Stimulated activated naive B cell treated with anti-CD40 and anti-IgM and Interleukin-4, amounts not matched to agents 10 μg/mL and 1 μg/mL and 100 μg/mL, for 72 hours (primary cell): ENCODE results near the gene RGS5.

Experiments used
- ATAC-seq, 2 donors: fragments of 150-1000 bp; cut with Tn5 transposase; replicated peaks; 2 replicates each; pipeline ENCODE4 v1.10.0; 2021; ENCODE audit warnings: moderate library complexity in 1 of 2
- DNase-seq: peaks from one replicate; pipeline ENCODE4 v3.0.0; 2021
- H3K27ac Mint-ChIP-seq: one replicate; pipeline ENCODE4 v1.8.0; 2022; ENCODE audit warnings: mild to moderate bottlenecking, mixed read lengths
- H3K27me3 Mint-ChIP-seq, 2 donors: one replicate each; pipeline ENCODE4 v1.8.0; 2022; ENCODE audit warnings: mixed read lengths in 2 of 2
- H3K36me3 Mint-ChIP-seq, 2 donors: one replicate each; pipeline ENCODE4 v1.8.0; 2022; ENCODE audit warnings: mixed read lengths in 2 of 2, mild to moderate bottlenecking in 1 of 2
- H3K4me1 Mint-ChIP-seq, 2 donors: one replicate each; pipeline ENCODE4 v1.8.0; 2022; ENCODE audit warnings: mixed read lengths in 2 of 2, mild to moderate bottlenecking in 1 of 2
- H3K4me3 Mint-ChIP-seq, 2 donors: one replicate each; pipeline ENCODE4 v1.8.0; 2022; ENCODE audit warnings: mild to moderate bottlenecking in 2 of 2, mixed read lengths in 2 of 2, moderate library complexity in 1 of 2
- H3K9me3 Mint-ChIP-seq, 2 donors: one replicate each; pipeline ENCODE4 v1.8.0; 2022; ENCODE audit warnings: mixed read lengths in 2 of 2, mild to moderate bottlenecking in 1 of 2

The RGS5 gene

GRCh38 chr1:163201906-163202305 lies 810 bp downstream of the RGS5 start:
- no peaks in the 10 kb centered on the region for H3K36me3 Mint-ChIP-seq
- ATAC-seq = no peak
- no peaks in the 10 kb centered on the region for H3K9me3 Mint-ChIP-seq
- no peaks in the 10 kb centered on the region for H3K4me1 Mint-ChIP-seq
- no peak overlapping the region for H3K4me3 Mint-ChIP-seq
- DNase-seq = no peak
- H3K27me3 Mint-ChIP-seq = no peaks in the 10 kb centered on the region
- no peak overlapping the region for H3K27ac Mint-ChIP-seq

GRCh38 chr1:163197022-163197421 lies 5.7 kb downstream of the RGS5 start:
- DNase-seq = no peak
- no peaks in the 10 kb centered on the region for H3K36me3 Mint-ChIP-seq
- no peak overlapping the region for H3K4me3 Mint-ChIP-seq
- no peaks in the 10 kb centered on the region for H3K9me3 Mint-ChIP-seq
- no peak overlapping the region for H3K27ac Mint-ChIP-seq
- no peaks in the 10 kb centered on the region for H3K4me1 Mint-ChIP-seq
- H3K27me3 Mint-ChIP-seq = peaks cover 0 to 3% of the 10 kb centered on the region in 2 donors
- no peak for ATAC-seq

GRCh38 chr1:163196449-163196787 lies 6.3 kb downstream of the RGS5 start:
- Mint-ChIP-seq H3K4me1 (peaks cover 0 to 3% of the 10 kb centered on the region in 2 donors), H3K9me3 (no peaks in the 10 kb centered on the region), H3K27me3 (peaks cover 0 to 3% of the 10 kb centered on the region in 2 donors), H3K4me3 (no peak overlapping the region), H3K27ac (no peak overlapping the region), H3K36me3 (no peaks in the 10 kb centered on the region)
- no peak for ATAC-seq
- DNase-seq = no peak

- H3K9me3 Mint-ChIP-seq = no peaks in the 10 kb centered on the region
- peaks cover 0 to 3% of the 10 kb centered on the region in 2 donors for H3K27me3 Mint-ChIP-seq
- H3K36me3 Mint-ChIP-seq = no peaks in the 10 kb centered on the region
- no peak overlapping the region for H3K27ac Mint-ChIP-seq
- DNase-seq (no peak), ATAC-seq (no peak)
- H3K4me1 Mint-ChIP-seq = peaks cover 0 to 7% of the 10 kb centered on the region in 2 donors
- H3K4me3 Mint-ChIP-seq = no peak overlapping the region
These were observed 6.8 kb downstream of the RGS5 start for GRCh38 chr1:163195728-163196448.

- peaks cover 7 to 9% of the 10 kb centered on the region in 2 donors for H3K27me3 Mint-ChIP-seq
- no peaks in the 10 kb centered on the region for H3K9me3 Mint-ChIP-seq
- H3K36me3 Mint-ChIP-seq = no peaks in the 10 kb centered on the region
- no peak overlapping the region for H3K27ac Mint-ChIP-seq
- DNase-seq (no peak), ATAC-seq (peak; percentile 53 to 63)
- peaks cover 0 to 7% of the 10 kb centered on the region in 2 donors for H3K4me1 Mint-ChIP-seq
- no peak overlapping the region for H3K4me3 Mint-ChIP-seq
These were observed 11.4 kb downstream of the RGS5 start for GRCh38 chr1:163191301-163191700.

GRCh38 chr1:163188947-163189346 lies 13.8 kb downstream of the RGS5 start:
- ATAC-seq (no peak), DNase-seq (no peak)
- Mint-ChIP-seq H3K27me3 (peaks cover 12 to 16% of the 10 kb centered on the region in 2 donors), H3K9me3 (no peaks in the 10 kb centered on the region), H3K4me1 (peaks cover 0 to 7% of the 10 kb centered on the region in 2 donors), H3K36me3 (no peaks in the 10 kb centered on the region), H3K4me3 (no peak overlapping the region), H3K27ac (no peak overlapping the region)

- H3K4me3 Mint-ChIP-seq = no peak overlapping the region
- no peak for ATAC-seq
- H3K36me3 Mint-ChIP-seq = no peaks in the 10 kb centered on the region
- peaks cover 15 to 17% of the 10 kb centered on the region in 2 donors for H3K27me3 Mint-ChIP-seq
- no peaks in the 10 kb centered on the region for H3K9me3 Mint-ChIP-seq
- peaks cover 0 to 7% of the 10 kb centered on the region in 2 donors for H3K4me1 Mint-ChIP-seq
- no peak overlapping the region for H3K27ac Mint-ChIP-seq
- no peak for DNase-seq
These were observed 14.9 kb downstream of the RGS5 start for GRCh38 chr1:163187849-163188248.

GRCh38 chr1:163186862-163187261 lies 15.9 kb downstream of the RGS5 start:
- no peaks in the 10 kb centered on the region for H3K36me3 Mint-ChIP-seq
- no peak for DNase-seq
- H3K27ac Mint-ChIP-seq = no peak overlapping the region
- no peak for ATAC-seq
- H3K4me3 Mint-ChIP-seq = no peak overlapping the region
- H3K9me3 Mint-ChIP-seq = no peaks in the 10 kb centered on the region
- peaks cover 0 to 7% of the 10 kb centered on the region in 2 donors for H3K4me1 Mint-ChIP-seq
- peaks cover 15 to 17% of the 10 kb centered on the region in 2 donors for H3K27me3 Mint-ChIP-seq

- Mint-ChIP-seq H3K9me3 (no peaks in the 10 kb centered on the region), H3K27ac (no peak overlapping the region), H3K4me1 (no peaks in the 10 kb centered on the region), H3K4me3 (no peak overlapping the region), H3K27me3 (peaks cover 11 to 17% of the 10 kb centered on the region in 2 donors), H3K36me3 (no peaks in the 10 kb centered on the region)
- no peak for ATAC-seq
- DNase-seq = no peak
These were observed 20.3 kb downstream of the RGS5 start for GRCh38 chr1:163182330-163182949.

GRCh38 chr1:163178628-163179027 lies 24.1 kb downstream of the RGS5 start:
- H3K9me3 Mint-ChIP-seq = no peaks in the 10 kb centered on the region
- ATAC-seq (no peak), DNase-seq (no peak)
- H3K4me1 Mint-ChIP-seq = no peaks in the 10 kb centered on the region
- peaks cover 11 to 17% of the 10 kb centered on the region in 2 donors for H3K27me3 Mint-ChIP-seq
- H3K36me3 Mint-ChIP-seq = no peaks in the 10 kb centered on the region
- H3K27ac Mint-ChIP-seq = no peak overlapping the region
- H3K4me3 Mint-ChIP-seq = no peak overlapping the region

- Mint-ChIP-seq H3K4me3 (no peak overlapping the region), H3K27me3 (peaks cover 13 to 17% of the 10 kb centered on the region in 2 donors), H3K4me1 (no peaks in the 10 kb centered on the region), H3K9me3 (no peaks in the 10 kb centered on the region), H3K36me3 (no peaks in the 10 kb centered on the region), H3K27ac (no peak overlapping the region)
- ATAC-seq (no peak), DNase-seq (no peak)
These were observed 25.9 kb downstream of the RGS5 start for GRCh38 chr1:163176797-163177196.

GRCh38 chr1:163174524-163175437 lies 27.9 kb downstream of the RGS5 start:
- no peak overlapping the region for H3K27ac Mint-ChIP-seq
- no peak for DNase-seq
- H3K9me3 Mint-ChIP-seq = no peaks in the 10 kb centered on the region
- H3K4me1 Mint-ChIP-seq = no peaks in the 10 kb centered on the region
- peak in 1 of 2 donors; percentile 41 for ATAC-seq
- peaks cover 10 to 15% of the 10 kb centered on the region in 2 donors for H3K27me3 Mint-ChIP-seq
- H3K4me3 Mint-ChIP-seq = no peak overlapping the region
- H3K36me3 Mint-ChIP-seq = no peaks in the 10 kb centered on the region

GRCh38 chr1:163173121-163173520 lies 29.6 kb downstream of the RGS5 start:
- peaks cover 10 to 15% of the 10 kb centered on the region in 2 donors for H3K27me3 Mint-ChIP-seq

GRCh38 chr1:163172596-163172995 lies 30.1 kb downstream of the RGS5 start:
- H3K4me3 Mint-ChIP-seq = no peak overlapping the region
- H3K36me3 Mint-ChIP-seq = no peaks in the 10 kb centered on the region
- no peak overlapping the region for H3K27ac Mint-ChIP-seq
- DNase-seq (no peak), ATAC-seq (no peak)
- H3K9me3 Mint-ChIP-seq = no peaks in the 10 kb centered on the region
- peaks cover 10 to 15% of the 10 kb centered on the region in 2 donors for H3K27me3 Mint-ChIP-seq
- no peaks in the 10 kb centered on the region for H3K4me1 Mint-ChIP-seq

More at GRCh38 chr1:163173121-163173520, 29.6 kb downstream of the RGS5 start:
- H3K9me3 Mint-ChIP-seq = no peaks in the 10 kb centered on the region
- H3K4me3 Mint-ChIP-seq = no peak overlapping the region
- H3K36me3 Mint-ChIP-seq = no peaks in the 10 kb centered on the region
- DNase-seq (no peak), ATAC-seq (no peak)
- H3K27ac Mint-ChIP-seq = no peak overlapping the region
- no peaks in the 10 kb centered on the region for H3K4me1 Mint-ChIP-seq
